ENCODE data around the gene CERS4. TPM values are rescaled to one million over a fixed set of nuclear protein-coding genes. Genes with fewer than 3 reads are reported as not detected.
"Not testable (repeated sequence)": the region's sequence is repeated elsewhere in the genome, so short reads cannot be mapped to it uniquely, and the experiment has no call there.

The CERS4 gene
- total and polyA plus RNA-seq, 8 donors = 41.6 to 118 (median 67.7) TPM

DNA sequence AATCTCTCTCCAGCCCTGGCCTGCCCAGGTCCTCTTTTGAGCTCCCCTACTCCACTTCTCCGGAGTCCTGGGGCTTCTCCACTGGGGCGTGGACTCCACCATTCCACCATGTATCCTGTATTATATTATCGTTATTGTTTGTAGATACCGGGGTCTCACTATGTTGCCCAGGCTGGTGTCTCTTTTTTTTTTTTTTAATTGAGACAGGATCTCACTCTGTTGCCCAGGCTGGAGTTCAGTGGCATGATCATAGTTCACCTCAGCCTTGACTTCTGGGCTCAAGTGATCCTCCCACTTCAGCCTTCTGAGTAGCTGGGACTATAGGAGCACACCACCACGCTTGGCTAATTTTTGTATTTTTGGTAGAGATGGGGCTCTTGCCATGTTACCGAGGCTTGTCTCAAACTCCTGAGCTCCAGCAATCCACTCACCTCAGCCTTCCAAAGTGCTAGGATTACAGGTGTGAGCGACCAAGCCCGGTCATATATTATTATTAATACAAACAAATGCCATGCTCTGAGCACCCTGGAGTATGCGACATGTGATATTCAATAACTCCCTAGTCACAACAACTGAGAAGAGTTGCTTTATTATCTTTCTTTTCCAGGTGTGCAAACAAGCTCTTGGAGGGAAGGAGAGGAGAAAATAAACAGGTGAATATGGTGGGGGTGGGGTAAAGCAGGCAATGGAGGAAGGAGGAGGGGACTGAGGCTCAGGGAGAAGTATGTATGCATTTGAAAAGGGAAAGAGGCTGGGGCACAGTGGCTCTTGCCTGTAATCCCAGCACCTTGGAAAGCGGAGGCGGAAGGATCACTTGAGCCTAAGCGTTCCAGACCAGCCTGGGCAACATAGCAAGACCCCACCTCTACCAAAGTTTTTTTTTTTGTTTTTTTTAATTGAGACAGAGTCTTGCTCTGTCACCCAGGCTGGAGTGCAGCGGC lies 2.8 kb upstream of the CERS4 start:
- peak; percentile 34 to 51 (median 48) for ATAC-seq
- no peaks in the 10 kb centered on the region for H3K27me3 ChIP-seq
- no peak overlapping the region for H3K4me3 ChIP-seq
- FAIRE-seq = no peak
- peak overlapping the region; percentile 62 to 86 (median 79) for H3K27ac ChIP-seq
- H3K36me3 ChIP-seq = no peaks in the 10 kb centered on the region
- H3K9me3 ChIP-seq = no peaks in the 10 kb centered on the region
- intact Hi-C loops (cut with DNase I) = no loop called here
- peak in 4 of 6 donors; percentile 60 to 84 (median 74) for DNase-seq
- TF ChIP-seq, protein P1, sequence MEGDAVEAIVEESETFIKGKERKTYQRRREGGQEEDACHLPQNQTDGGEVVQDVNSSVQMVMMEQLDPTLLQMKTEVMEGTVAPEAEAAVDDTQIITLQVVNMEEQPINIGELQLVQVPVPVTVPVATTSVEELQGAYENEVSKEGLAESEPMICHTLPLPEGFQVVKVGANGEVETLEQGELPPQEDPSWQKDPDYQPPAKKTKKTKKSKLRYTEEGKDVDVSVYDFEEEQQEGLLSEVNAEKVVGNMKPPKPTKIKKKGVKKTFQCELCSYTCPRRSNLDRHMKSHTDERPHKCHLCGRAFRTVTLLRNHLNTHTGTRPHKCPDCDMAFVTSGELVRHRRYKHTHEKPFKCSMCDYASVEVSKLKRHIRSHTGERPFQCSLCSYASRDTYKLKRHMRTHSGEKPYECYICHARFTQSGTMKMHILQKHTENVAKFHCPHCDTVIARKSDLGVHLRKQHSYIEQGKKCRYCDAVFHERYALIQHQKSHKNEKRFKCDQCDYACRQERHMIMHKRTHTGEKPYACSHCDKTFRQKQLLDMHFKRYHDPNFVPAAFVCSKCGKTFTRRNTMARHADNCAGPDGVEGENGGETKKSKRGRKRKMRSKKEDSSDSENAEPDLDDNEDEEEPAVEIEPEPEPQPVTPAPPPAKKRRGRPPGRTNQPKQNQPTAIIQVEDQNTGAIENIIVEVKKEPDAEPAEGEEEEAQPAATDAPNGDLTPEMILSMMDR (IDR thresholded peaks at IDR 0.05) = no peak
- WGBS, 2 donors = 41 to 45% methylated on average over 13 of the region's 13 CpGs
- peaks cover 34 to 45% (median 37%) of the 10 kb centered on the region in 3 donors for H3K4me1 ChIP-seq

DNA sequence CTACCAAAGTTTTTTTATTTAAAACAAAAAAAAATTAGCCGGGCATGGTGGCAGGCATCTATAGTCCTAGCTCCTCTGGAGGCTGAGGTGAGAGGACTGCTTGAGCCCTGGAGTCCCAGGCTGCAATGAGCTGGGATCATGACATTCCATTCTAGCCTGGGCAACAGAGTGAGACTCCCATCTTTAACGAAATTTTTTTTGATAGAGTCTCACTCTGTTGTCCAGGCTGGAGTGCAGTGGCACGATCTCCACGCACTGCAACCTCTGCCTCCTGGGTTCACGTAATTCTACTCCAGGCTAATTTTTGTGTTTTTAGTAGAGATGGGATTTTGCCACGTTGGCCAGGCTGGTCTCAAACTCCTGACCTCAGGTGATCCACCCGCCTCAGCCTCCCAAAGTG lies 1.8 kb upstream of the CERS4 start:
- H3K27ac ChIP-seq = peak overlapping the region in 3 of 4 donors; percentile 23 to 86 (median 62)
- H3K4me1 ChIP-seq = peaks cover 34 to 51% (median 37%) of the 10 kb centered on the region in 3 donors
- WGBS, 2 donors = 72 to 78% methylated on average over 7 of the region's 7 CpGs
- FAIRE-seq; H3K36me3 ChIP-seq; DNase-seq; H3K27me3 ChIP-seq; intact Hi-C loops (cut with DNase I); H3K9me3 ChIP-seq; ATAC-seq; H3K4me3 ChIP-seq: not testable (repeated sequence)

DNA sequence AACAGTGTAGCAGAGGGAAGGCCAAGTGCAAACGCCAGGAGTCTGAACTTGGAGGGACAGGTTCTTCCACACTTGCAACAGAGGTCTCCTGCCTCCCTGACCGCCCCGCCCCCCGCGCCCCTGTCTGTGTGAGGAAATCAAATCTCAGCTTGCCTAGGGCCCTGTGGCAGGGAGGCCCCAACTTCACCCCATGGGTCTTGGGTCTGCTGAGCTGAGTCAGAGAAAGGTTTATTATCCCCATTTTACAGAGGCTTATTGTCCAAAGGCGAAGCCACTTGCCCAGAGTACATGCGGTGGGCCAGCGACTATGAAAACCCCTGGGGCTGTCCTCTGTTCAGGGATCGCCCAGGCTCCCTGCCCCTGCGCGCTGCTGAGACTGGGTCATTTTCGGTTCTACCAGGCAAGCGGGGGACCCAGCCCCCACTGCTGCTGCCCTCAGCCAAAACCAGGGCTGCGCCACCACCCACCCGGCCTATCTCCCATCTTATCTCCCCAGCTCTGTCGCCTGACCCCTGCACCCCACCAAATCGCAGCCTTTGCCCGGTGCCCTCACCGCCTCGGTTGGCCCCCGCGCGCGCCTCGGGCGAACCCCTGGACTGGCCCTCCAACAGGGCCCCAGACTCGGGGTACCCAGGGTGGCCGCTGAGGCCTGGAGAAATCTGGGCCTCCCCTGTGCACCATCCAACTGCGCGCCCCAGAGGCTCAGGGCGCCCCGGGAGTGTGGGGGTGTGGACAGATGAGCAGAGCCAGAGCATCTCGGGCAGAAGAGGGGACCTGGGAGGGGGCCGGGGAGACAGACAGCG lies 850 bp upstream of the CERS4 start:
- no peaks in the 10 kb centered on the region for H3K36me3 ChIP-seq
- intact Hi-C loops (cut with DNase I) = no loop called here
- peak in 2 of 4 donors; percentile 0 to 3 for ATAC-seq
- H3K4me1 ChIP-seq = peaks cover 34 to 48% (median 37%) of the 10 kb centered on the region in 3 donors
- TF ChIP-seq, protein P1 (IDR thresholded peaks at IDR 0.05) = no peak
- no peak for FAIRE-seq
- H3K4me3 ChIP-seq = peak overlapping the region; percentile 85 to 92 (median 90)
- peak in 3 of 6 donors; percentile 31 to 50 (median 43) for DNase-seq
- 24 to 26% methylated on average over 35 of the region's 35 CpGs for WGBS, 2 donors
- no peaks in the 10 kb centered on the region for H3K9me3 ChIP-seq
- peak overlapping the region; percentile 35 to 86 (median 62) for H3K27ac ChIP-seq
- no peaks in the 10 kb centered on the region for H3K27me3 ChIP-seq

DNA sequence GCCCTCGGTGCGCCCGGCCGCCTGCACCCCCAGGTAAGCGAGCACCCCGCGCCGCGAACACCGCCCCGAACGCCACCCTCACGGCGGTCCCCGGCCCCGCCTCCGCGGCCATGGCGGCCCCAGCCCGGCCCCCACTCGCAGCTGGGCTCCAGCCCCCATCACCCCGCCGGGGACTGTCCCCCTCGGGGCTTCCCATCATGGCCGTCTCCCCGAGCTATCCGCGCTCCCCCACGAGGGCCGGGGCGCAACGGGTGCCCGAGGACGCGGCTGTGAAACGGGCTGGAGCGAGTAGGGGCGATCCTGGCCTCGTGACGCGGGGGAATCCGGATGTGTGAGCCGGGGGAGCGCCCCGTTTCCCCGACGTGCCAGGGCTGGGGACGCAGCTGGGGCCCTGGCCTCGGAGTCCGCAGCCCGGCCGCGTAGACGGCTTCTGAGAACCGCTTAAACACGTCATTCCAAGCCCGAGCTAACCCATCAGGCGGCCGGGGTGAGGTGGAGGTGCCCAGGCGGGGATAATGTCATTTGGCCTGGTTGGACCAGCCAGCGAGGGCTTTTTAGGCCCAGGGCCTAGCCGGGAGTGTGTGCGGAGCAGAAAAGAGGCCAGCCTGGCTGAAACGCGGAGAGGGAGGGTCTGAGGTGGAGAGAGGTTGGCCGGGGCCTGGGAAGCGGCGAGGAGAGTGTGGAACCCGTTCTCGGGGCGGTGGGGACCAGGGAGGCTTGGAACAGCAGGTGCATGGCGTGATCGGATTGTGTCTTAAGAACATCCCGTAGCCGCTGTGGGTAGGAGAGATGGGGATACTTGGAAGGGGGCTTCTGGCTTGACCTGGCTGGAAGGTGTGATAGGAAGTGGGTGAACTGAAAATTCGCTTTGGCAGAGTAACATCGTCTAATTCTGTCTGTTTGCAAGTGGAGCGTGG lies 550 bp downstream of the CERS4 start:
- peak overlapping the region; percentile 84 to 90 (median 87) for H3K27ac ChIP-seq
- peak; percentile 3 to 14 (median 8) for ATAC-seq
- TF ChIP-seq, protein P1 (IDR thresholded peaks at IDR 0.05) = no peak
- H3K4me3 ChIP-seq = peak overlapping the region; percentile 85 to 92 (median 90)
- DNase-seq = peak in 4 of 6 donors; percentile 42 to 85 (median 55)
- intact Hi-C loops (cut with DNase I) = no loop called here
- no peaks in the 10 kb centered on the region for H3K27me3 ChIP-seq
- FAIRE-seq = no peak
- no peaks in the 10 kb centered on the region for H3K36me3 ChIP-seq
- peaks cover 26 to 38% (median 28%) of the 10 kb centered on the region in 3 donors for H3K4me1 ChIP-seq
- no peaks in the 10 kb centered on the region for H3K9me3 ChIP-seq
- WGBS, 2 donors = 1 to 2% methylated on average over 55 to 78 of the region's 78 CpGs
